IPS-18c (cell line): ENCODE measurements around the gene ERVFRD-1.

Source experiments
- H3K4me3 ChIP-seq: 2 replicates; pipeline ENCODE4 v1.7.0; 2013; ENCODE audit warnings: low read depth, mild to moderate bottlenecking, low read length, moderate library complexity; ENCODE audit not compliant: insufficient read depth
- H3K9me3 ChIP-seq: one replicate; pipeline ENCODE4 v1.6.1; 2013; ENCODE audit warnings: mild to moderate bottlenecking, low read length, moderate library complexity; ENCODE audit not compliant: control insufficient read depth, insufficient read depth

ERVFRD-1 gene

DNA sequence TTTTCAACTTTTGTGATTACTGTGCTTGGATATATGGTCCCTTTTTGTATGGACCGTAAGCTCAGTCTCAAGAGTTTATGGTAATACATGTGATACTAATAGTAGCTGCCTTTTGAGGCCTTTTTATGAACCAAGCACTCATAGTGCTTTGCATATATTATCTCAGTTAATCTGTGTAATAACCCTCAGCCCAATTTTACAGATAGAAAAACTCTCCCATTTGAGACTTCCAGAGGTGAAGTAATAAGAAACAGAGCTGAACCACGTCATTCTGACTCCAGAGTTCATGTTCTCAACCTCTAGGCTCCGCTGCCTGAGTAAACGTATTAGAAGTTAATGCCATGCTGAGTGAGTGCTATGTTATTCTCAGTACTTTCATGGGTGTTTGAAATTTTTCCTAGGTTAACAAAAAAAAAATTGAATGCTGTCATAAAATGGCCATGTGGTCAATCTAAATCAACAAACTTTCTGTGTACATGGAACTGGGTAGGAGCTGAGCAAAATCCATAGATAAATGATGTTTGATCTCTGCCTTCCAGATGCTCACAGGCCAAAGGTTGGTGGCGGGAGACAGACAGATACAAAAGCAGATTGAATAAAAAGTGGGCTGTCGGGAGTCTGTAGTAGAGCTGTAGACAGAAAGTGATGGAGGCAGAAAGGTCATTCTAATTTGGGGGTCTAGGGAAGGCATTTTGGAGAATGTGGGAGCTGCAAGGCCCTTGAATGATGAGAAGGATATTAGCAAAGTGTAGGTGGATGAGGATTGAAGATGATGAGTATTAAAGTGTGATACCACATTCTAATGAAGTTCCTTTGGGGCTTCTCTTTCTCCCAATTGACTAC is 44.8 kb downstream of the ERVFRD-1 start:
- Histone ChIP-seq H3K9me3 (no peaks in the 10 kb centered on the region), H3K4me3 (no peak overlapping the region)

DNA sequence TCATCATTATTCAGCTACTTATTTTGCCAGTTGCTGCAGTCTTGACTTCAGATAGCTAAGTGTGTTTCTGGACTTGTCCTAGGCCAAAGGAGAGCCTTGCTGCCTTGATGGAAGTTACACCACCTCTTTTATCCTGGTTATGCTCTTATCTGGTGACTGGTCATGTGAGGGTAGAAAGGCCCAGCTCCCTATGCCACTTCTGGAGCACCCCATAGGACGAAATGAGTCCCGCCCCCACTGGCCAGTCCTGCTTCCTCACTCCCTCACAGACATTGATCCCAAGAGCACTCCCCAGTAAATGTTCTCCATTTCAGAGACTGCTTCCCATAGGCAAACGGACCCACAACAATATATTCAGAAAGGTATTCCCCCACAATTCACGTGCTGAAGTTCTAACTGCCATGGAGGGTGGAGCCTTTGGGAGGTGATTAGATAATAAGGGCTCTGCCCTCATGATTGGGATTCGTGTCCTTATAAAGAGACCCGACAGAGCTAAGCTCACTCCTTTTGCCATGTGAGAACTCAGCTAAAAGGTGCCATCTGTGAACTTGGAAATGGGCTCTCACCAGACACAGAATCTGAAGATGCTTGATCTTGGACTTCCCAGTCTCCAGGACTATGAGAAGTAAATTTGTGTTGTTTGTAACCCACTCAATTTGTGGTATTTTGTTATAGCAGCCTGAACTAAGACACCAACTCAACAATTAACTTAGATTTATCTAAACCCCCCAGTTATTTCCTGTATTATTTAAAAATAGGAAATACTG is 45.9 kb downstream of the ERVFRD-1 start:
- Histone ChIP-seq H3K4me3 (no peak overlapping the region), H3K9me3 (no peaks in the 10 kb centered on the region)

DNA sequence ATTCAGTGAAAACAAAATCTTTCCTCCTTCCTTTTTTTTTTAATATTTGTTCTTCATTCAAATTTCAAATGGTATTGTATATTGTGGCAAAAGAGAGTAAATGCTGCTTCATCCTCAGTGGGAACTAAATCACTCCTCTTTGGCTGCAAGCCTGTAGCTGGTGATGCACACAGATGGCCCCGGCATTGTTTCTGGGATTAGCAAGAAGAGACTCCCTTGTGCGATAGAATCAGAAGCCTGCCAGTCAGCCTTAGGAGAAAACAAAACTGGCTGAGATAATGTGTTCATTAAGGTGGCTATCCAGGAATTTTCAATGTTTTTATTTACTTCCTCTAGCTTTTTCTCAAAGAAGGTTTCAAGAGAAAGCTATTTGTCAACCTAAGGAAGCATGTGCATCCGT is 46.7 kb downstream of the ERVFRD-1 start:
- H3K9me3 ChIP-seq, result no peaks in the 10 kb centered on the region
- H3K4me3 ChIP-seq, result no peak overlapping the region

DNA sequence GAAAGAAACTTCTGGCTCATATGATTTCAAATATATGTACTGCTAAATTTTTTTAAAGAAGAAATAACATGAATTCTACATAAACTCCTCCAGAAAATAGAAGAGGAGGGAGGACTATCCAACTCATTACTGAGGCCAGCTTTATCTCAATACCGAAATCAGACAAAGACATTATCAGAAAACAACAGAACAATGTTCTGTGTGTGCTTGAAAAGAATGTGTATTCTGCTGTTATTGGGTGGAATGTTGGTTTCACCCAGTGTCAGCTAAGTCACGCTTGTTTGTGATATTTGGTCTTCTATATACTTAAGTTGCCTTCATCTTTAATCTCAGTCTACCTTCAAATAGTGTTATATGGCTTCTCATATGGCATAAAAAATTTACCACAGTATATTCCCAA is 48.8 kb downstream of the ERVFRD-1 start:
- no peaks in the 10 kb centered on the region for H3K9me3 ChIP-seq

DNA sequence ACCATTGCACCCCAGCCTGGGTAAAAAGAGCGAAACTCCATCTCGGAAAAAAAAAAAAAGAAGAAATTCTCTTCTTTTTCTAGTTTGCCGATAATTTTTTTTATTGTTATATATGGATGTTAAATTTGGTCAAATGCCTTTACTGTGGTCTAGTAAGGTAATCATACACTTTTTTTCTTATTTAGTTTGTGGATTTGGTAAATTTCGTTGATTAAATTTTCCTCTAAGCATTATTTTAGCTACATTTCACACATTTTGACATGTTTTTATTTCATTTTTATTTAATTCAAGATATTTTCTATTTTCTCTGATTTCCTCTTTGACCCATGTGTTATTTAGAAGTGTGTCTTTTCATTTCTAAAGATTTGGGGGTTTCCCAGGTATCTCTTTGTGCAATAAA is 49.4 kb downstream of the ERVFRD-1 start:
- H3K4me3 ChIP-seq, result no peak overlapping the region

More for the DNA sequence above, 48.8 kb downstream of the ERVFRD-1 start:
- H3K4me3 ChIP-seq, result no peak overlapping the region

DNA sequence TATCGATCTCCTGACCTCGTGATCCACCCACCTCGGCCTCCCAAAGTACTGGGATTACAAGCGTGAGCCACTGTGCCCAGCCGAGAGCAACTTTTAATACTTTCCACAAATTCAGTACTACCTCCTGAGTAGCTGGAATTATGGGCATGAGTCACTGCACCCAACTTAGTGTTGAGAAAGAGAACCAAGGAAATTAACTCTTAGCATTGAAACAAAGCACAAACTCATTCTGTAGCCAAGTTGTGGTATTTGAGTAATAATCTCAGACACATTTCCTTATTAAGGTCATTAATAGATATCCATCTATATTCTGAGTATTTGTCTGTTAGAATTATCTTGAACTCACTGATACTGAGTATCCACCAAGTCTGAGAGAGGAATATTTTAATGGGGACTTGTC is 53.1 kb downstream of the ERVFRD-1 start:
- Histone ChIP-seq H3K9me3 (no peaks in the 10 kb centered on the region), H3K4me3 (no peak overlapping the region)

More for the DNA sequence above, 49.4 kb downstream of the ERVFRD-1 start:
- no peaks in the 10 kb centered on the region for H3K9me3 ChIP-seq

DNA sequence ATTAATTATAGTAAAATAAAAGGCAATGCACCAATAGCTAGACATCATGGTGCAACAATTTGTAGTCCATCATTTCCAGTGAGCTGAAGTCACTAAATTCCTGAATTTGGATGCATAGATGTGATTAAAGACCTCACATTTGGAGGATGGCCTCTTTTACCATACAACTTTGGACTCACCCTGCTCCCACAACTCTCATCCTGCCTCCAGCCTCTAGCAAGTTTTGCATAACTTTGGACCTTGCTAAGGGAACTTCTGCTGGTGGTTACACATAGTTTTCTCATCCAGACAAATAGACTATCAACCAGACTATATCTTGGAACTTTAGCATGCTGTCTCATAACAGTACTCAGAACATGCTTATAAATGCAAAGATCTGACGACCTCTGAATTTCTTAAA is 54.7 kb downstream of the ERVFRD-1 start:
- no peak overlapping the region for H3K4me3 ChIP-seq
- H3K9me3 ChIP-seq, result no peaks in the 10 kb centered on the region

DNA sequence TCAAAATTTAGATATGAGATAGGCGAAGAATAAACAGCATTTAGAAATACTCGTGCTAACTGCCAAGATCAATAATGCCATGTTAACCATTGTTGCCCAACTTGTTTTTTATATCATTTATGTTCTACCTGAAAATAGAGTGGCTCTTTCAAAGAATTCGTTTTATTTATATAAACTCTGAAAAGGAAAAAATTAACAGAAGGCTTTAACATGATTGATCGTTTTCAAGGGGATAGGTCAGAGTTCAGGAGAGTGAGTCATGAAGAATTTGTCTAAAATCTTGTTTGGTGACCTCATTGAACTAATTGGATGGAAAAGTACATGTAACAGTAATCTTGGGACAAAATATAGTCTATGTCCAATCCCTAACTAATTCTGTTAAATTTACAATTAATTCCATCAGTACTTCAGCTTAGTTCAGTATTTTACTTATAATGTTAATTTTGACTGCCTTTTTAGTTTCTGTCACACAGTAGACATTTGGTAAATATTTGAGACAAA is 56.3 kb downstream of the ERVFRD-1 start:
- Histone ChIP-seq H3K9me3 (no peaks in the 10 kb centered on the region), H3K4me3 (no peak overlapping the region)

DNA sequence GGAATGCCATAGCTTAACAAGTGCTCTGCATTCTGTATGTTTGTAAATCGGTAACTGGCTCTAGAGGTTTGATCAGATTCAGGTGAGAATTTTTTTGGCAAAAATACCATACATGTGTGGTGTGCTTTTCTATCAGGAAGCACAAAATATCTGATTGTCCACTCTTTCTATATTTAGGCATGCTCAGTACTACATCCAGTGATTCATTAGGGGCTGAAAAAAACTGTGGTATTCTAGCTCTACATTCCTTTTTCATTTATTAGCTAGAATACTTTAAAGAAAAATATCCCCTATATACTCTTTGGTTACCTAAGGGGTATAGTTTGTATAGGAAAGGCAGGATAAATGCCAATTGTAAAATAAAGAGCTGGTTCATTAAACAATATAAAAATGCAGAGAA is 56.8 kb downstream of the ERVFRD-1 start:
- H3K9me3 ChIP-seq, result no peaks in the 10 kb centered on the region

DNA sequence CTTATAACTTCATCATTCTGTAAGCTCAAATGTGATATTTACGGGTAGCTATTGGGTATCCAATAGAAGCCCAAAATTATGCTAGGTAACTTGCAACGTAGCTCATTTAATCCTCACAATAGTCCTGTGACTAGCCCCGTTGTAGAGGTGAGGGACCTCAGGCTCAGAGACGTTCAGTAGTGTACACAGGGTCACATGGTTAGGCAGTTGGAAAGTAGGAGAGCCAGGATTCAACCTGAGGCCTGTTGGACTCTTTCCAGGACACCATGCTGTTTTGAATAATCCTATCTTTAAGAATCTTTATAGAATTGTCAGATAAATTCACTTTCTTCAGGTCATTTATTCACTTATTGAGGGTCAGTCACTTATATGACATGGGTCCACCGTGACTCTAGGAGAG is 58.2 kb downstream of the ERVFRD-1 start:
- Histone ChIP-seq H3K4me3 (no peak overlapping the region), H3K9me3 (no peaks in the 10 kb centered on the region)

More for the DNA sequence above, 56.8 kb downstream of the ERVFRD-1 start:
- H3K4me3 ChIP-seq, result no peak overlapping the region
